WTC11 (cell line): ENCODE measurements around the gene ZBTB7C. TPM values are rescaled to one million over a fixed set of nuclear protein-coding genes. Genes with fewer than 3 reads are reported as not detected.

ENCODE experiments used
- ATAC-seq: fragments of 200-7000 bp; cut with Tn5 transposase; 2 replicates; pipeline ENCODE4 v1.10.0; 2021; ENCODE audit warnings: mild to moderate bottlenecking, moderate library complexity
- CTCF ChIA-PET: fragments of 300-600 bp; sonication (Branson Sonifier 250); formaldehyde crosslinking; loops from one replicate; lab custom pipeline; 2021; ENCODE audit warnings: antibody characterized with exemption; lab: Charles Lee
- POLR2A ChIA-PET: fragments of 350-600 bp; sonication (Branson Sonifier 250); formaldehyde crosslinking; loops from one replicate; lab custom pipeline; 2021; ENCODE audit warnings: antibody characterized with exemption; lab: Charles Lee
- DNase-seq: peaks from one replicate; pipeline ENCODE4 v3.0.0; 2021; ENCODE audit warnings: low spot score
- H3K27ac Mint-ChIP-seq: 2 replicates; pipeline ENCODE4 v1.8.0; 2021; ENCODE audit warnings: mixed read lengths
- H3K27me3 Mint-ChIP-seq: 2 replicates; pipeline ENCODE4 v1.8.0; 2021; ENCODE audit warnings: low read depth, mild to moderate bottlenecking, moderate library complexity, mixed read lengths
- H3K36me3 Mint-ChIP-seq: 2 replicates; pipeline ENCODE4 v1.8.0; 2021; ENCODE audit warnings: mixed read lengths
- H3K4me1 Mint-ChIP-seq: 2 replicates; pipeline ENCODE4 v1.8.0; 2022; ENCODE audit warnings: mixed read lengths
- H3K4me3 Mint-ChIP-seq: 2 replicates; pipeline ENCODE4 v1.8.0; 2021; ENCODE audit warnings: mild to moderate bottlenecking, moderate library complexity, mixed read lengths
- H3K9me3 Mint-ChIP-seq: 2 replicates; pipeline ENCODE4 v1.8.0; 2021; ENCODE audit warnings: mixed read lengths
- FOXJ3 ChIP-seq: sonication (generic); formaldehyde crosslinking; IDR thresholded peaks from 2 replicates; pipeline ENCODE4 v1.9.0; 2021; ENCODE audit warnings: missing genetic modification reagents, mild to moderate bottlenecking, borderline replicate concordance
- FOXK1 ChIP-seq: sonication (generic); formaldehyde crosslinking; IDR thresholded peaks from 2 replicates; pipeline ENCODE4 v1.8.0; 2022; ENCODE audit warnings: mild to moderate bottlenecking, moderate library complexity, missing genetic modification reagents
- GABPB1 ChIP-seq: sonication (generic); formaldehyde crosslinking; IDR thresholded peaks from 2 replicates; pipeline ENCODE4 v1.8.1; 2023; ENCODE audit warnings: mild to moderate bottlenecking, missing genetic modification reagents
- KAT7 ChIP-seq: sonication (generic); formaldehyde crosslinking; IDR thresholded peaks from 2 replicates; pipeline ENCODE4 v1.8.1; 2023; ENCODE audit warnings: missing genetic modification reagents, mild to moderate bottlenecking, borderline replicate concordance
- MYBL2 ChIP-seq: sonication (generic); formaldehyde crosslinking; IDR thresholded peaks from 2 replicates; pipeline ENCODE4 v1.8.1; 2023; ENCODE audit warnings: mild to moderate bottlenecking, moderate library complexity, missing genetic modification reagents
- PRRX2 ChIP-seq: fragments of 250-450 bp; sonication (Bioruptor Pico); IDR thresholded peaks from 2 replicates; pipeline ENCODE4 v1.8.0; 2021; ENCODE audit warnings: mild to moderate bottlenecking
- SMAD3 ChIP-seq: sonication (generic); formaldehyde crosslinking; IDR thresholded peaks from 2 replicates; pipeline ENCODE4 v1.8.0; 2022; ENCODE audit warnings: missing genetic modification reagents, mild to moderate bottlenecking, borderline replicate concordance
- ZNF219 ChIP-seq: sonication (generic); formaldehyde crosslinking; IDR thresholded peaks from 2 replicates; pipeline ENCODE4 v1.8.0; 2023; ENCODE audit warnings: missing genetic modification reagents, mild to moderate bottlenecking, borderline replicate concordance
- ZNF232 ChIP-seq: sonication (generic); formaldehyde crosslinking; IDR thresholded peaks from 2 replicates; pipeline ENCODE4 v1.8.0; 2022; ENCODE audit warnings: mild to moderate bottlenecking, missing genetic modification reagents
- total RNA-seq: library from RNA; stranded (reverse); gene quantifications from 3 replicates; pipeline ENCODE4 v1.2.3, GENCODE V29; 2021
- TF ChIP-seq, protein P1 (sequence below): sonication (generic); formaldehyde crosslinking; IDR thresholded peaks from 2 replicates; pipeline ENCODE4 v1.8.0; 2022; ENCODE audit warnings: missing genetic modification reagents
- TF ChIP-seq, protein P2 (sequence below): sonication (generic); formaldehyde crosslinking; IDR thresholded peaks from 2 replicates; pipeline ENCODE4 v1.8.0; 2022; ENCODE audit warnings: mild to moderate bottlenecking, missing genetic modification reagents
- TF ChIP-seq, protein P3 (sequence below): sonication (generic); formaldehyde crosslinking; conservative IDR thresholded peaks from 2 replicates; pipeline ENCODE4 v1.8.1; 2022; ENCODE audit warnings: mild to moderate bottlenecking, missing genetic modification reagents
- TF ChIP-seq, protein P4 (sequence below): fragments of 250-450 bp; sonication (Bioruptor Pico); IDR thresholded peaks from 2 replicates; pipeline ENCODE4 v1.9.0; 2021; ENCODE audit warnings: mild to moderate bottlenecking
- TF ChIP-seq, protein P5 (sequence below): sonication (generic); formaldehyde crosslinking; IDR thresholded peaks from 2 replicates; pipeline ENCODE4 v1.8.1; 2023; ENCODE audit warnings: mild to moderate bottlenecking, missing genetic modification reagents, moderate library complexity
- TF ChIP-seq, protein P6 (sequence below): sonication (generic); formaldehyde crosslinking; IDR thresholded peaks from 2 replicates; pipeline ENCODE4 v1.8.1; 2022; ENCODE audit warnings: low read depth, mild to moderate bottlenecking, moderate library complexity, missing genetic modification reagents, borderline replicate concordance
- TF ChIP-seq, protein P7 (sequence below): sonication (generic); formaldehyde crosslinking; IDR thresholded peaks from 2 replicates; pipeline ENCODE4 v1.8.1; 2023; ENCODE audit warnings: mild to moderate bottlenecking, missing genetic modification reagents, moderate library complexity
- TF ChIP-seq, protein P8 (sequence below): sonication (generic); formaldehyde crosslinking; IDR thresholded peaks from 2 replicates; pipeline ENCODE4 v1.8.0; 2022; ENCODE audit warnings: mild to moderate bottlenecking, missing genetic modification reagents
- TF ChIP-seq, protein P9 (sequence below): sonication (generic); formaldehyde crosslinking; IDR thresholded peaks from 2 replicates; pipeline ENCODE4 v1.8.1; 2022; ENCODE audit warnings: mild to moderate bottlenecking, moderate library complexity, missing genetic modification reagents

Gene ZBTB7C
- total RNA-seq, 1 experiment from 2014 or later: 0.48 TPM

DNA sequence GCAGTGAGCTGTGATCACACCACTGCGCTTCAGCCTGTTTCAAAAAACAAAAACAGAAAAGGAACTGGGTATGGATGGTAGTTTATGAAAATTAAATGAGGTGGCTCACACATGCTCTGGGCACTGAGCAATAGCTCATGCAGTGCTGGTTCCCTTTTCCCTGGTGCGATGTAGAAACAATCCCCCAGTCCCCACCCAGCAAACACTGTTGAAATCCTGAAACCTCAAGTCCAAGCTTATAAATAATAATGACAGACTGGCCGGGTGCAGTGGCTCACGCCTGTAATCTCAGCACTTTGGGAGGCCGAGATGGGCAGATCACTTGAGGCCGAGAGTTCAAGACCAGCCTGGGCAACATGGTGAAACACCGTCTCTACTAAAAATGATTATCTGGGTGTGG is 423.3 kb downstream of the ZBTB7C start:
- peaks cover 2% of the 10 kb centered on the region; the same call in 1 of the 2 replicates for H3K36me3 Mint-ChIP-seq
- H3K27me3 Mint-ChIP-seq: 0 out of 2 replicates have a peak, but pooled peaks cover 4% of the 10 kb centered on the region
- POLR2A ChIA-PET: no interaction called here
- H3K27ac Mint-ChIP-seq: no peak overlapping the region
- TF ChIP-seq, protein P1, sequence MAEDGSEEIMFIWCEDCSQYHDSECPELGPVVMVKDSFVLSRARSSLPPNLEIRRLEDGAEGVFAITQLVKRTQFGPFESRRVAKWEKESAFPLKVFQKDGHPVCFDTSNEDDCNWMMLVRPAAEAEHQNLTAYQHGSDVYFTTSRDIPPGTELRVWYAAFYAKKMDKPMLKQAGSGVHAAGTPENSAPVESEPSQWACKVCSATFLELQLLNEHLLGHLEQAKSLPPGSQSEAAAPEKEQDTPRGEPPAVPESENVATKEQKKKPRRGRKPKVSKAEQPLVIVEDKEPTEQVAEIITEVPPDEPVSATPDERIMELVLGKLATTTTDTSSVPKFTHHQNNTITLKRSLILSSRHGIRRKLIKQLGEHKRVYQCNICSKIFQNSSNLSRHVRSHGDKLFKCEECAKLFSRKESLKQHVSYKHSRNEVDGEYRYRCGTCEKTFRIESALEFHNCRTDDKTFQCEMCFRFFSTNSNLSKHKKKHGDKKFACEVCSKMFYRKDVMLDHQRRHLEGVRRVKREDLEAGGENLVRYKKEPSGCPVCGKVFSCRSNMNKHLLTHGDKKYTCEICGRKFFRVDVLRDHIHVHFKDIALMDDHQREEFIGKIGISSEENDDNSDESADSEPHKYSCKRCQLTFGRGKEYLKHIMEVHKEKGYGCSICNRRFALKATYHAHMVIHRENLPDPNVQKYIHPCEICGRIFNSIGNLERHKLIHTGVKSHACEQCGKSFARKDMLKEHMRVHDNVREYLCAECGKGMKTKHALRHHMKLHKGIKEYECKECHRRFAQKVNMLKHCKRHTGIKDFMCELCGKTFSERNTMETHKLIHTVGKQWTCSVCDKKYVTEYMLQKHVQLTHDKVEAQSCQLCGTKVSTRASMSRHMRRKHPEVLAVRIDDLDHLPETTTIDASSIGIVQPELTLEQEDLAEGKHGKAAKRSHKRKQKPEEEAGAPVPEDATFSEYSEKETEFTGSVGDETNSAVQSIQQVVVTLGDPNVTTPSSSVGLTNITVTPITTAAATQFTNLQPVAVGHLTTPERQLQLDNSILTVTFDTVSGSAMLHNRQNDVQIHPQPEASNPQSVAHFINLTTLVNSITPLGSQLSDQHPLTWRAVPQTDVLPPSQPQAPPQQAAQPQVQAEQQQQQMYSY (CRISPR knock-in tag): no peak
- TF ChIP-seq, protein P2, sequence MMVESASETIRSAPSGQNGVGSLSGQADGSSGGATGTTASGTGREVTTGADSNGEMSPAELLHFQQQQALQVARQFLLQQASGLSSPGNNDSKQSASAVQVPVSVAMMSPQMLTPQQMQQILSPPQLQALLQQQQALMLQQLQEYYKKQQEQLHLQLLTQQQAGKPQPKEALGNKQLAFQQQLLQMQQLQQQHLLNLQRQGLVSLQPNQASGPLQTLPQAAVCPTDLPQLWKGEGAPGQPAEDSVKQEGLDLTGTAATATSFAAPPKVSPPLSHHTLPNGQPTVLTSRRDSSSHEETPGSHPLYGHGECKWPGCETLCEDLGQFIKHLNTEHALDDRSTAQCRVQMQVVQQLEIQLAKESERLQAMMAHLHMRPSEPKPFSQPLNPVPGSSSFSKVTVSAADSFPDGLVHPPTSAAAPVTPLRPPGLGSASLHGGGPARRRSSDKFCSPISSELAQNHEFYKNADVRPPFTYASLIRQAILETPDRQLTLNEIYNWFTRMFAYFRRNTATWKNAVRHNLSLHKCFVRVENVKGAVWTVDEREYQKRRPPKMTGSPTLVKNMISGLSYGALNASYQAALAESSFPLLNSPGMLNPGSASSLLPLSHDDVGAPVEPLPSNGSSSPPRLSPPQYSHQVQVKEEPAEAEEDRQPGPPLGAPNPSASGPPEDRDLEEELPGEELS (CRISPR knock-in tag): no peak
- TF ChIP-seq, protein P3, sequence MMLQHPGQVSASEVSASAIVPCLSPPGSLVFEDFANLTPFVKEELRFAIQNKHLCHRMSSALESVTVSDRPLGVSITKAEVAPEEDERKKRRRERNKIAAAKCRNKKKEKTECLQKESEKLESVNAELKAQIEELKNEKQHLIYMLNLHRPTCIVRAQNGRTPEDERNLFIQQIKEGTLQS (CRISPR knock-in tag): no peak
- TF ChIP-seq ZNF232 (no peak), KAT7 (no peak), SMAD3 (no peak), ZNF219 (CRISPR knock-in tag) (no peak), GABPB1 (no peak), FOXJ3 (CRISPR knock-in tag) (no peak), FOXK1 (CRISPR knock-in tag) (no peak), PRRX2 (CRISPR knock-in tag) (no peak), MYBL2 (CRISPR knock-in tag) (no peak)
- TF ChIP-seq, protein P4, sequence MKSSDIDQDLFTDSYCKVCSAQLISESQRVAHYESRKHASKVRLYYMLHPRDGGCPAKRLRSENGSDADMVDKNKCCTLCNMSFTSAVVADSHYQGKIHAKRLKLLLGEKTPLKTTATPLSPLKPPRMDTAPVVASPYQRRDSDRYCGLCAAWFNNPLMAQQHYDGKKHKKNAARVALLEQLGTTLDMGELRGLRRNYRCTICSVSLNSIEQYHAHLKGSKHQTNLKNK (CRISPR knock-in tag): no peak
- TF ChIP-seq, protein P5, sequence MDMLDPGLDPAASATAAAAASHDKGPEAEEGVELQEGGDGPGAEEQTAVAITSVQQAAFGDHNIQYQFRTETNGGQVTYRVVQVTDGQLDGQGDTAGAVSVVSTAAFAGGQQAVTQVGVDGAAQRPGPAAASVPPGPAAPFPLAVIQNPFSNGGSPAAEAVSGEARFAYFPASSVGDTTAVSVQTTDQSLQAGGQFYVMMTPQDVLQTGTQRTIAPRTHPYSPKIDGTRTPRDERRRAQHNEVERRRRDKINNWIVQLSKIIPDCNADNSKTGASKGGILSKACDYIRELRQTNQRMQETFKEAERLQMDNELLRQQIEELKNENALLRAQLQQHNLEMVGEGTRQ (CRISPR knock-in tag): no peak
- TF ChIP-seq, protein P6, sequence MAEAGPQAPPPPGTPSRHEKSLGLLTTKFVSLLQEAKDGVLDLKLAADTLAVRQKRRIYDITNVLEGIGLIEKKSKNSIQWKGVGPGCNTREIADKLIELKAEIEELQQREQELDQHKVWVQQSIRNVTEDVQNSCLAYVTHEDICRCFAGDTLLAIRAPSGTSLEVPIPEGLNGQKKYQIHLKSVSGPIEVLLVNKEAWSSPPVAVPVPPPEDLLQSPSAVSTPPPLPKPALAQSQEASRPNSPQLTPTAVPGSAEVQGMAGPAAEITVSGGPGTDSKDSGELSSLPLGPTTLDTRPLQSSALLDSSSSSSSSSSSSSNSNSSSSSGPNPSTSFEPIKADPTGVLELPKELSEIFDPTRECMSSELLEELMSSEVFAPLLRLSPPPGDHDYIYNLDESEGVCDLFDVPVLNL (CRISPR knock-in tag): no peak
- TF ChIP-seq, protein P7, sequence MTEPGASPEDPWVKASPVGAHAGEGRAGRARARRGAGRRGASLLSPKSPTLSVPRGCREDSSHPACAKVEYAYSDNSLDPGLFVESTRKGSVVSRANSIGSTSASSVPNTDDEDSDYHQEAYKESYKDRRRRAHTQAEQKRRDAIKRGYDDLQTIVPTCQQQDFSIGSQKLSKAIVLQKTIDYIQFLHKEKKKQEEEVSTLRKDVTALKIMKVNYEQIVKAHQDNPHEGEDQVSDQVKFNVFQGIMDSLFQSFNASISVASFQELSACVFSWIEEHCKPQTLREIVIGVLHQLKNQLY (CRISPR knock-in tag): no peak
- TF ChIP-seq, protein P8, sequence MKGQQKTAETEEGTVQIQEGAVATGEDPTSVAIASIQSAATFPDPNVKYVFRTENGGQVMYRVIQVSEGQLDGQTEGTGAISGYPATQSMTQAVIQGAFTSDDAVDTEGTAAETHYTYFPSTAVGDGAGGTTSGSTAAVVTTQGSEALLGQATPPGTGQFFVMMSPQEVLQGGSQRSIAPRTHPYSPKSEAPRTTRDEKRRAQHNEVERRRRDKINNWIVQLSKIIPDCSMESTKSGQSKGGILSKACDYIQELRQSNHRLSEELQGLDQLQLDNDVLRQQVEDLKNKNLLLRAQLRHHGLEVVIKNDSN: no peak
- TF ChIP-seq, protein P9, sequence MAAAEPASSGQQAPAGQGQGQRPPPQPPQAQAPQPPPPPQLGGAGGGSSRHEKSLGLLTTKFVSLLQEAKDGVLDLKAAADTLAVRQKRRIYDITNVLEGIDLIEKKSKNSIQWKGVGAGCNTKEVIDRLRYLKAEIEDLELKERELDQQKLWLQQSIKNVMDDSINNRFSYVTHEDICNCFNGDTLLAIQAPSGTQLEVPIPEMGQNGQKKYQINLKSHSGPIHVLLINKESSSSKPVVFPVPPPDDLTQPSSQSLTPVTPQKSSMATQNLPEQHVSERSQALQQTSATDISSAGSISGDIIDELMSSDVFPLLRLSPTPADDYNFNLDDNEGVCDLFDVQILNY (CRISPR knock-in tag): no peak
- TF ChIP-seq, all 79 proteins: peak for 0
- CTCF ChIA-PET: interaction anchor here (1.9 kb wide), 1 partner anchor 12 kb away, joined by 7 read pairs; no protein-coding TSS in a partner anchor
- H3K4me3 Mint-ChIP-seq: no peak overlapping the region
- peaks cover 17% of the 10 kb centered on the region for H3K9me3 Mint-ChIP-seq
- DNase-seq: no peak
- no peak for ATAC-seq
- peaks cover 29% of the 10 kb centered on the region for H3K4me1 Mint-ChIP-seq
